H9 (cell line): ENCODE results near the gene NLRP14. TPM values are rescaled to one million over a fixed set of nuclear protein-coding genes. Genes with fewer than 3 reads are reported as not detected.
A peak's percentile ranks its signal among the peaks of the same experiment; 100 is the strongest.

Source experiments
- DNase-seq: peaks from one replicate; pipeline ENCODE4 v3.0.0-alpha.2; 2017
- H2AFZ ChIP-seq: one replicate; pipeline ENCODE4 v1.6.1; 2013; ENCODE audit warnings: mild to moderate bottlenecking, low read length, control low read depth, moderate library complexity
- H2AK5ac ChIP-seq: 2 replicates; pipeline ENCODE4 v1.6.1; 2013; ENCODE audit warnings: low read length, control low read depth, mixed read lengths; ENCODE audit not compliant: insufficient read length
- H2BK120ac ChIP-seq: one replicate; pipeline ENCODE4 v1.6.1; 2013; ENCODE audit warnings: low read depth, mild to moderate bottlenecking, low read length, control low read depth, inconsistent platforms; ENCODE audit not compliant: poor library complexity, severe bottlenecking
- H2BK12ac ChIP-seq: 2 replicates; pipeline ENCODE4 v1.6.1; 2013; ENCODE audit warnings: low read length, control low read depth, mixed read lengths, low read depth; ENCODE audit not compliant: insufficient read length
- H2BK15ac ChIP-seq: 2 replicates; pipeline ENCODE4 v1.6.1; 2013; ENCODE audit warnings: low read depth, low read length, control low read depth
- H2BK20ac ChIP-seq: one replicate; pipeline ENCODE4 v1.6.1; 2013; ENCODE audit warnings: low read depth, mild to moderate bottlenecking, low read length, control low read depth, inconsistent platforms; ENCODE audit not compliant: poor library complexity, severe bottlenecking
- H2BK5ac ChIP-seq: 2 replicates; pipeline ENCODE4 v1.6.1; 2013; ENCODE audit warnings: low read length, control low read depth, mixed read lengths; ENCODE audit not compliant: insufficient read length
- H3K14ac ChIP-seq: 2 replicates; pipeline ENCODE4 v1.6.1; 2013; ENCODE audit warnings: low read length, control low read depth; ENCODE audit not compliant: insufficient read depth
- H3K18ac ChIP-seq: 2 replicates; pipeline ENCODE4 v1.6.1; 2013; ENCODE audit warnings: low read depth, mild to moderate bottlenecking, mixed read lengths, low read length, control low read depth; ENCODE audit not compliant: insufficient read length
- H3K23ac ChIP-seq: 2 replicates; pipeline ENCODE4 v1.6.1; 2013; ENCODE audit warnings: low read length, control low read depth, mixed read lengths, low read depth; ENCODE audit not compliant: insufficient read length
- H3K23me2 ChIP-seq: 2 replicates; pipeline ENCODE4 v1.6.1; 2013; ENCODE audit warnings: low read depth, mild to moderate bottlenecking, mixed read lengths, low read length, control low read depth; ENCODE audit not compliant: insufficient read length, poor library complexity, severe bottlenecking
- H3K27ac ChIP-seq: 2 replicates; pipeline ENCODE4 v1.5.1; 2013; ENCODE audit warnings: low read length, control low read depth, mixed read lengths, low read depth; ENCODE audit not compliant: insufficient read length
- H3K27me3 ChIP-seq: 2 replicates; pipeline ENCODE4 v1.6.1; 2013; ENCODE audit warnings: low read length, control low read depth, inconsistent platforms; ENCODE audit not compliant: insufficient read depth
- H3K4ac ChIP-seq: 2 replicates; pipeline ENCODE4 v1.6.1; 2013; ENCODE audit warnings: low read depth, mild to moderate bottlenecking, control low read depth, inconsistent platforms, low read length, moderate library complexity
- H3K4me1 ChIP-seq: 2 replicates; pipeline ENCODE4 v1.6.1; 2013; ENCODE audit warnings: low read length, control low read depth, inconsistent platforms; ENCODE audit not compliant: insufficient read depth
- H3K4me2 ChIP-seq: 2 replicates; pipeline ENCODE4 v1.6.1; 2013; ENCODE audit warnings: low read length, control low read depth, mixed read lengths; ENCODE audit not compliant: insufficient read length, insufficient read depth
- H3K56ac ChIP-seq: 2 replicates; pipeline ENCODE4 v1.6.1; 2013; ENCODE audit warnings: low read depth, mild to moderate bottlenecking, mixed read lengths, low read length, control low read depth; ENCODE audit not compliant: insufficient read length
- H3K79me1 ChIP-seq: 2 replicates; pipeline ENCODE4 v1.6.1; 2013; ENCODE audit warnings: low read depth, mild to moderate bottlenecking, moderate library complexity, low read length, control low read depth, inconsistent platforms; ENCODE audit not compliant: insufficient read depth, poor library complexity, severe bottlenecking
- H3K79me2 ChIP-seq: 2 replicates; pipeline ENCODE4 v1.6.1; 2013; ENCODE audit warnings: low read length, control low read depth, inconsistent platforms; ENCODE audit not compliant: insufficient read depth
- H3K9ac ChIP-seq: 2 replicates; pipeline ENCODE4 v1.6.1; 2013; ENCODE audit warnings: low read length, control low read depth, mixed read lengths; ENCODE audit not compliant: insufficient read length; ENCODE audit errors: extremely low read depth
- H3K9me3 ChIP-seq: one replicate; pipeline ENCODE4 v1.6.1; 2013; ENCODE audit warnings: low read depth, low read length, inconsistent platforms; ENCODE audit not compliant: control insufficient read depth
- H3T11ph ChIP-seq: one replicate; pipeline ENCODE4 v1.6.1; 2013; ENCODE audit warnings: mild to moderate bottlenecking, low read length, control low read depth, inconsistent platforms
- H4K20me1 ChIP-seq: one replicate; pipeline ENCODE4 v1.6.1; 2013; ENCODE audit not compliant: control insufficient read depth, insufficient read length, insufficient read depth
- H4K5ac ChIP-seq: 2 replicates; pipeline ENCODE4 v1.6.1; 2013; ENCODE audit warnings: low read depth, mild to moderate bottlenecking, mixed read lengths, low read length, control low read depth; ENCODE audit not compliant: insufficient read length
- H4K8ac ChIP-seq: replicated peaks from 2 replicates; pipeline ENCODE4 v1.6.1; 2013; ENCODE audit warnings: low read length, control low read depth, mixed read lengths, low read depth; ENCODE audit not compliant: insufficient read length
- H4K91ac ChIP-seq: 2 replicates; pipeline ENCODE4 v1.6.1; 2013; ENCODE audit warnings: low read depth, mild to moderate bottlenecking, moderate library complexity, mixed read lengths, low read length, control low read depth; ENCODE audit not compliant: insufficient read length
- H3K27ac Mint-ChIP-seq, 3 experiments: 2 replicates in 2 of 3; 3 replicates in 1 of 3; pipeline ENCODE4 v1.8.0; 2020 to 2021; ENCODE audit warnings: mixed read lengths in 3 of 3, mild to moderate bottlenecking in 1 of 3, moderate library complexity in 1 of 3
- H3K27me3 Mint-ChIP-seq: 2 replicates; pipeline ENCODE4 v1.8.0; 2021; ENCODE audit warnings: low read depth, mild to moderate bottlenecking, moderate library complexity, mixed read lengths
- H3K36me3 Mint-ChIP-seq, 3 experiments: 2 replicates in 2 of 3; 3 replicates in 1 of 3; pipeline ENCODE4 v1.8.0; 2020 to 2021; ENCODE audit warnings: low read depth in 3 of 3, mixed read lengths in 3 of 3; ENCODE audit not compliant: insufficient read depth in 1 of 3
- H3K4me1 Mint-ChIP-seq, 2 experiments: 2 replicates each; pipeline ENCODE4 v1.8.0; 2020; ENCODE audit warnings: mixed read lengths in 2 of 2
- H3K4me3 Mint-ChIP-seq, 2 experiments: 2 replicates in 1 of 2; 3 replicates in 1 of 2; pipeline ENCODE4 v1.8.0; 2020 to 2021; ENCODE audit warnings: mild to moderate bottlenecking in 2 of 2, mixed read lengths in 2 of 2, moderate library complexity in 1 of 2
- H3K9me3 Mint-ChIP-seq, 2 experiments: 2 replicates in 1 of 2; 3 replicates in 1 of 2; pipeline ENCODE4 v1.8.0; 2020; ENCODE audit warnings: mild to moderate bottlenecking in 2 of 2, mixed read lengths in 2 of 2, moderate library complexity in 1 of 2
- CTCF ChIP-seq: fragments of 200-600 bp; sonication (generic); conservative IDR thresholded peaks from 3 replicates; pipeline ENCODE4 v1.8.0; 2021; ENCODE audit warnings: antibody characterized with exemption, mild to moderate bottlenecking
- WGBS: extraction: QIAGEN DNeasy Blood & Tissue Kit; methylation state at CpG from one replicate; pipeline ENCODE4 v1.1.7; 2013; ENCODE audit warnings: missing lambda C conversion rate, low lambda C conversion rate, mixed read lengths; ENCODE audit not compliant: insufficient read length; ENCODE audit errors: extremely low coverage; 5-methylcytosine and 5-hydroxymethylcytosine counted together
- total RNA-seq: library from RNA; stranded (reverse); gene quantifications from 2 replicates; pipeline ENCODE4 v1.2.1, GENCODE V29; 2021

NLRP14 gene
- total RNA-seq, 1 experiment from 2014 or later = 0.07 TPM

DNA sequence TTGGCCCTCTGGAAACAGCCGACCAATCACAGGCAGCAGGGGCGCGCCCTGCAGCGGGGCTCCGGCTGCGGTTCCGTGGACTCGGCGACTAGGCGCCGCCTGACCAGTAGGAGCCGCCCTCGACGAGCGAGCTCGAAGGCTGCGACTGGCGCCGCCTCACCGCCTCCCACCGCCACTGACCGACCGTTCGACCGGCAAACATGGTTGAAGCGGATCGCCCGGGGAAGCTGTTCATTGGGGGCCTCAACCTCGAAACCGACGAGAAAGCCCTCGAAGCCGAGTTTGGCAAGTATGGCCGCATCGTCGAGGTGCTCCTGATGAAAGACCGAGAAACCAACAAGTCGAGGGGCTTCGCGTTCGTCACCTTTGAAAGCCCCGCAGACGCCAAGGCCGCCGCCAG lies 68.6 kb downstream of the NLRP14 start, which contains the start of gene RBMXL2:
Gene RBMXL2, plus strand, starts transcription at position 78 of the 400 bp plus-strand sequence. Its CDS starts 123 bp downstream, at position 201.
- no peaks in the 10 kb centered on the region for H3K23me2 ChIP-seq
- H3K27me3 ChIP-seq = no peaks in the 10 kb centered on the region
- H3K79me1 ChIP-seq = no peaks in the 10 kb centered on the region
- peak; percentile 32 for DNase-seq
- H3K56ac ChIP-seq = no peak within 1 kb of the TSS
- no peak within 1 kb of the TSS for H2AFZ ChIP-seq
- H3K4me3 Mint-ChIP-seq = no peak within 1 kb of the TSS; a peak in 1 of 5 replicates
- H3K27me3 Mint-ChIP-seq = peaks cover under 1% of the 10 kb centered on the region; the same call in 1 of the 2 replicates
- H3K14ac ChIP-seq = no peak within 1 kb of the TSS; the same call in 1 of the 2 replicates
- H3K36me3 Mint-ChIP-seq = peaks cover 0 to 6% (median 0%) of the 10 kb centered on the region in 3 experiments; a peak in 1 of 7 replicates
- H4K20me1 ChIP-seq = no peaks in the 10 kb centered on the region
- peaks cover 2 to 10% of the 10 kb centered on the region in 2 experiments; a peak in 2 of 5 replicates for H3K9me3 Mint-ChIP-seq
- H3K4me2 ChIP-seq = no peak within 1 kb of the TSS
- no peak within 1 kb of the TSS for H4K5ac ChIP-seq
- H3T11ph ChIP-seq = no peak within 1 kb of the TSS
- no peak within 1 kb of the TSS for H2BK15ac ChIP-seq
- no peaks in the 10 kb centered on the region for H3K79me2 ChIP-seq
- no peak within 1 kb of the TSS for H3K23ac ChIP-seq
- H4K91ac ChIP-seq = no peak within 1 kb of the TSS
- no peak within 1 kb of the TSS for H4K8ac ChIP-seq
- H2BK12ac ChIP-seq = no peak within 1 kb of the TSS
- H3K9me3 ChIP-seq = no peaks in the 10 kb centered on the region
- no peak within 1 kb of the TSS for H3K9ac ChIP-seq
- H3K18ac ChIP-seq = no peak within 1 kb of the TSS
- H2BK20ac ChIP-seq = no peak within 1 kb of the TSS
- no peak within 1 kb of the TSS for H3K4ac ChIP-seq
- no peak within 1 kb of the TSS for H2BK120ac ChIP-seq
- no peak for TF ChIP-seq CTCF
- no peak within 1 kb of the TSS for H3K27ac ChIP-seq
- H3K27ac Mint-ChIP-seq = no peak within 1 kb of the TSS
- no peak within 1 kb of the TSS for H2BK5ac ChIP-seq
- H3K4me1 ChIP-seq = no peaks in the 10 kb centered on the region
- H2AK5ac ChIP-seq = no peak within 1 kb of the TSS
- no peaks in the 10 kb centered on the region for H3K4me1 Mint-ChIP-seq
- no CpG with 5 or more reads among the region's 45 CpGs for WGBS
